GM23338 (cell line): Measurements from ENCODE around the gene SKIC8. TPM values are rescaled to one million over a fixed set of nuclear protein-coding genes. Genes with fewer than 3 reads are reported as not detected.

ENCODE experiments used
- ATAC-seq: fragments of 200-7000 bp; cut with Tn5 transposase; 3 replicates; pipeline ENCODE4 v1.9.1; 2020
- DNase-seq: peaks from one replicate; pipeline ENCODE4 v3.0.0-alpha.2; 2015; ENCODE audit warnings: low spot score
- H2AFZ ChIP-seq: fragments of 200-600 bp; sonication (generic); 2 replicates; pipeline ENCODE4 v1.8.0; 2016; ENCODE audit warnings: antibody characterized with exemption, mild to moderate bottlenecking, moderate library complexity
- H3F3A ChIP-seq: fragments of 200-600 bp; sonication (generic); replicated peaks from 2 replicates; pipeline ENCODE4 v1.8.0; 2017; ENCODE audit warnings: antibody characterized with exemption, mixed run types, low read depth
- H3K27ac ChIP-seq: fragments of 200-600 bp; sonication (generic); 2 replicates; pipeline ENCODE4 v1.6.1; 2016; ENCODE audit warnings: low read depth
- H3K27me3 ChIP-seq: fragments of 200-600 bp; sonication (generic); 2 replicates; pipeline ENCODE4 v1.8.0; 2016; ENCODE audit warnings: mild to moderate bottlenecking, mixed run types, moderate library complexity; ENCODE audit not compliant: insufficient read depth
- H3K36me3 ChIP-seq: fragments of 200-600 bp; sonication (generic); 2 replicates; pipeline ENCODE4 v1.8.0; 2016; ENCODE audit warnings: mild to moderate bottlenecking; ENCODE audit not compliant: insufficient read depth
- H3K4me1 ChIP-seq: fragments of 200-600 bp; sonication (generic); 2 replicates; pipeline ENCODE4 v1.8.0; 2016; ENCODE audit warnings: mild to moderate bottlenecking, moderate library complexity; ENCODE audit not compliant: insufficient read depth
- H3K4me2 ChIP-seq: fragments of 200-600 bp; sonication (generic); 2 replicates; pipeline ENCODE4 v1.7.1; 2017; ENCODE audit warnings: mixed run types
- H3K4me3 ChIP-seq: fragments of 200-600 bp; sonication (generic); 2 replicates; pipeline ENCODE4 v1.6.1; 2016; ENCODE audit warnings: mixed run types
- H3K79me2 ChIP-seq: fragments of 200-600 bp; sonication (generic); replicated peaks from 2 replicates; pipeline ENCODE4 v1.8.0; 2017; ENCODE audit warnings: mild to moderate bottlenecking; ENCODE audit not compliant: insufficient read depth
- H3K9me2 ChIP-seq: fragments of 200-600 bp; sonication (generic); 2 replicates; pipeline ENCODE4 v1.8.0; 2017; ENCODE audit not compliant: insufficient read depth
- H4K20me1 ChIP-seq: fragments of 200-600 bp; sonication (generic); replicated peaks from 2 replicates; pipeline ENCODE4 v1.8.0; 2017; ENCODE audit warnings: mild to moderate bottlenecking; ENCODE audit not compliant: insufficient read depth
- H3K27ac Mint-ChIP-seq: 2 replicates; pipeline ENCODE4 v1.8.0; 2020; ENCODE audit warnings: inconsistent platforms, mild to moderate bottlenecking, moderate library complexity, mixed read lengths
- H3K27me3 Mint-ChIP-seq: 3 replicates; pipeline ENCODE4 v1.8.0; 2022; ENCODE audit warnings: low read depth, mild to moderate bottlenecking, moderate library complexity, mixed read lengths, inconsistent platforms; ENCODE audit not compliant: insufficient read depth, poor library complexity
- H3K36me3 Mint-ChIP-seq: 3 replicates; pipeline ENCODE4 v1.8.0; 2021; ENCODE audit warnings: low read depth, mild to moderate bottlenecking, inconsistent platforms, moderate library complexity, mixed read lengths
- H3K4me1 Mint-ChIP-seq: 3 replicates; pipeline ENCODE4 v1.8.0; 2020; ENCODE audit warnings: mild to moderate bottlenecking, inconsistent platforms, mixed read lengths
- H3K4me3 Mint-ChIP-seq: 3 replicates; pipeline ENCODE4 v1.8.0; 2021; ENCODE audit warnings: moderate library complexity, mild to moderate bottlenecking, inconsistent platforms, mixed read lengths
- H3K9me3 Mint-ChIP-seq: 3 replicates; pipeline ENCODE4 v1.8.0; 2020; ENCODE audit warnings: moderate library complexity, mild to moderate bottlenecking, inconsistent platforms, mixed read lengths
- CREB1 ChIP-seq: fragments of 250-450 bp; sonication (Bioruptor Pico); IDR thresholded peaks from 2 replicates; pipeline ENCODE4 v1.5.0; 2020; ENCODE audit warnings: low read depth, mild to moderate bottlenecking, moderate library complexity
- EZH2 ChIP-seq: fragments of 200-600 bp; sonication (generic); IDR thresholded peaks from one replicate; pipeline ENCODE4 v1.8.0; 2017; ENCODE audit warnings: antibody characterized with exemption, mild to moderate bottlenecking, low read depth; ENCODE audit not compliant: unreplicated experiment
- JUNB ChIP-seq: IDR thresholded peaks from one replicate; pipeline ENCODE4 v1.6.1; 2016; ENCODE audit warnings: antibody characterized with exemption; ENCODE audit not compliant: unreplicated experiment
- NANOG ChIP-seq: IDR thresholded peaks from 2 replicates; pipeline ENCODE4 v1.6.1; 2016; ENCODE audit warnings: antibody characterized with exemption, borderline replicate concordance
- STAT1 ChIP-seq: IDR thresholded peaks from one replicate; pipeline ENCODE4 v1.6.1; 2016; ENCODE audit warnings: antibody characterized with exemption; ENCODE audit not compliant: unreplicated experiment
- ZNF114 ChIP-seq: fragments of 250-450 bp; sonication (Bioruptor Pico); IDR thresholded peaks from 2 replicates; pipeline ENCODE4 v1.5.0; 2020; ENCODE audit warnings: mild to moderate bottlenecking, moderate library complexity
- ZNF331 ChIP-seq: fragments of 250-450 bp; sonication (Bioruptor Pico); IDR thresholded peaks from 2 replicates; pipeline ENCODE4 v1.5.0; 2020; ENCODE audit warnings: low read depth, mild to moderate bottlenecking, moderate library complexity
- polyA plus RNA-seq: library from polyadenylated mRNA; unstranded; fragments of >200 nt; fragmentation: Nextera tagmentation; extraction: Ambion mirVana; gene quantifications from 2 replicates; pipeline ENCODE4 v1.2.1, GENCODE V29; 2016
- total RNA-seq: library from RNA; depleted of rRNA; stranded (reverse); fragments of >200 nt; shearing (Covaris generic); gene quantifications from 2 replicates; pipeline ENCODE4 v1.2.3, GENCODE V29; 2014
- TF ChIP-seq, protein P1 (sequence below), 2 experiments: fragments of 200-600 bp in 1 of 2; sonication (generic) in 1 of 2; conservative IDR thresholded peaks; 2 replicates each; pipeline versions ENCODE4 v1.5.1 to v1.6.1; 2016 to 2017; ENCODE audit warnings: antibody characterized with exemption in 2 of 2, low read depth in 2 of 2, mild to moderate bottlenecking in 2 of 2, moderate library complexity in 1 of 2
- TF ChIP-seq, protein P2 (sequence below): fragments of 250-450 bp; sonication (Bioruptor Pico); IDR thresholded peaks from 2 replicates; pipeline ENCODE4 v1.5.0; 2020; ENCODE audit warnings: mild to moderate bottlenecking, moderate library complexity

Gene SKIC8
- total and polyA plus RNA-seq, 2 experiments from 2014 or later = 59.4 to 73.8 TPM

DNA sequence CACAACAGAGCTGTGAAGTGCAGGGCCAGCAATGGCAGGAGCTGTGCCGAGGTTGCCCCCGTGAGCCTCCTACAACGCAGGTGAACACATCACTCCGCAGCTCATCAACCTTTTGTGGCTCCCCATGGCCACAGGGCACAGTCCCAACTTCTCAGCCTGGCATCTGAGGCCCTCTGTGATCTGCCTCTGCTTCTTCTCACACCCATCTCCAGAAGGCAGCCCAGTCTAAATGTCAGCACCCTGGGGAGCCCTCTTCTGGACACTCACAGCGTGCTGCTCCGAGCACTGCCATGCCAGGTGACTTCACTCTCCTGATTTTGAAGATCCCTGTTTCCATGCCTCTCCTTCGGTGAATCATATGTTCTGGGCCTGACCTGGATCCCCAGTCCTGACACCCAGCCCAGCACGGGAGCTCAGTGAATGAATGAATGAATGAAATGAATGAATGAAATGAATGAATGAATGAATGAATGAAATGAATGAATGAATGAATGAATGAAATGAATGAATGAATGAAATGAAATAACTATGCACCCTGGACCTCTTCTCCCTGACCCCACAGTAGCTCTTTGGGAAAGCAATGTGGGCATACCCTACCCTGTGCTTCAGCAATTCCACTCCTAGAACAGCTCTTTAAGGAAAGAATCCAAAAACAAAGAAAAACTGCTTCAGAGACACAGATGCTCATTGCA lies 17.9 kb upstream of the SKIC8 start:
- ATAC-seq (no peak), DNase-seq (no peak)
- Mint-ChIP-seq H3K27ac (peak overlapping the region; percentile 95), H3K9me3 (no peaks in the 10 kb centered on the region; the same call in 2 of the 3 replicates), H3K4me3 (peak overlapping the region; percentile 8; the same call in 1 of the 3 replicates), H3K36me3 (no peaks in the 10 kb centered on the region), H3K27me3 (peaks cover 20% of the 10 kb centered on the region), H3K4me1 (peaks cover 52% of the 10 kb centered on the region)
- Histone ChIP-seq H3K9me2 (no peaks in the 10 kb centered on the region), H2AFZ (peak overlapping the region; percentile 99), H3K4me2 (peak overlapping the region; percentile 58; the same call in 1 of the 2 replicates), H3F3A (peaks cover 14% of the 10 kb centered on the region; the same call in 1 of the 2 replicates), H3K4me1 (peaks cover 27% of the 10 kb centered on the region), H3K79me2 (no peaks in the 10 kb centered on the region), H3K27ac (no peak overlapping the region), H4K20me1 (no peaks in the 10 kb centered on the region), H3K4me3 (no peak overlapping the region), H3K27me3 (no peaks in the 10 kb centered on the region), H3K36me3 (no peaks in the 10 kb centered on the region)
- TF ChIP-seq, protein P1, sequence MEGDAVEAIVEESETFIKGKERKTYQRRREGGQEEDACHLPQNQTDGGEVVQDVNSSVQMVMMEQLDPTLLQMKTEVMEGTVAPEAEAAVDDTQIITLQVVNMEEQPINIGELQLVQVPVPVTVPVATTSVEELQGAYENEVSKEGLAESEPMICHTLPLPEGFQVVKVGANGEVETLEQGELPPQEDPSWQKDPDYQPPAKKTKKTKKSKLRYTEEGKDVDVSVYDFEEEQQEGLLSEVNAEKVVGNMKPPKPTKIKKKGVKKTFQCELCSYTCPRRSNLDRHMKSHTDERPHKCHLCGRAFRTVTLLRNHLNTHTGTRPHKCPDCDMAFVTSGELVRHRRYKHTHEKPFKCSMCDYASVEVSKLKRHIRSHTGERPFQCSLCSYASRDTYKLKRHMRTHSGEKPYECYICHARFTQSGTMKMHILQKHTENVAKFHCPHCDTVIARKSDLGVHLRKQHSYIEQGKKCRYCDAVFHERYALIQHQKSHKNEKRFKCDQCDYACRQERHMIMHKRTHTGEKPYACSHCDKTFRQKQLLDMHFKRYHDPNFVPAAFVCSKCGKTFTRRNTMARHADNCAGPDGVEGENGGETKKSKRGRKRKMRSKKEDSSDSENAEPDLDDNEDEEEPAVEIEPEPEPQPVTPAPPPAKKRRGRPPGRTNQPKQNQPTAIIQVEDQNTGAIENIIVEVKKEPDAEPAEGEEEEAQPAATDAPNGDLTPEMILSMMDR (conservative IDR thresholded peaks at IDR 0.05; ENCODE audit: low read depth in 2 of 2) = peak in 1 of 2 experiments; percentile 27; a peak in 2 of 4 replicates
- no peak for TF ChIP-seq ZNF331

DNA sequence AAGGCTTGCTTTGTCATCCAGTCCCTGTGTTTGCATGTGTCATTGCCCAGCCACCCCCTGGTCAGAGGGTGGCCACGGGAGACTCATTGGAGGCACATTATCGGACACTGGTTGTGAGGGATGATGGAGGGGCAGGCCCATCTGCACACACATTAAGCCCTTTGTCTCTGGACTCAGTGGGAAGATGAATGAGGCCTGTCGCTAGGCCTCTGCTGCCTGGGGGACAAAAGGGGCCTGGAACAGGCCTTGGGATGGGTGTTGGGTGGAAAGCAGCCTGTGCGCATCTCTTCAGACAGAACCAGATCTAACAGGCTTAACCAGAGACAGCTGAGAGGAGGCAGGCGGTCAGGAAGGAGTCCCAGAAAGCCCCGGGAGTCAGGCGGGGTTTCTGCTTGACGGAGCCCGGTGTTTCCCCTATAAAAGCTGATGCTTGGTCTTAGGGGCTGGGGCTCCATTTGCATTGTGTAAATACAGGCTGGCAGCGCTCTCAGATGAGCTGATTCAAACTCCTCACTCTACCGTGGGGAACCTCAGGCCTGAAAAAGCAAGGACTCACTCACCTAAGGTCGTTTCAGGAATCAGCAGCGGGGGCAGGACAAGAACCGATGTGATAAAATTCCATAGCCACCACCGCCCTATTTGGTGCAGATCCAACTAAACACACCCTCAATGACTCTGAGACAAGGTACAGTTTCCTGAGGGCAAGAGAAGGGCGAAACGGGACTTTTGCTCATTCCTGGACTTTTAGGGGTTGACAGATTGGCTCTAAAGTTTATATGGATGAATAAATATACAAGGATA lies 17.1 kb upstream of the SKIC8 start:
- Histone ChIP-seq H3K4me3 (no peak overlapping the region), H3K36me3 (no peaks in the 10 kb centered on the region), H4K20me1 (no peaks in the 10 kb centered on the region), H3F3A (peaks cover 14% of the 10 kb centered on the region; the same call in 1 of the 2 replicates), H3K4me1 (peaks cover 18% of the 10 kb centered on the region), H3K4me2 (peak overlapping the region; percentile 58), H3K9me2 (no peaks in the 10 kb centered on the region), H3K79me2 (no peaks in the 10 kb centered on the region), H3K27ac (0 out of 2 replicates have a peak overlapping the region, but pooled peaks have one; percentile 45), H3K27me3 (no peaks in the 10 kb centered on the region), H2AFZ (peak overlapping the region; percentile 99)
- H3K36me3 Mint-ChIP-seq = no peaks in the 10 kb centered on the region
- ATAC-seq (peak; percentile 57), DNase-seq (peak; percentile 56)
- H3K27me3 Mint-ChIP-seq = peaks cover 20% of the 10 kb centered on the region
- no peaks in the 10 kb centered on the region; the same call in 2 of the 3 replicates for H3K9me3 Mint-ChIP-seq
- peaks cover 45% of the 10 kb centered on the region for H3K4me1 Mint-ChIP-seq
- H3K4me3 Mint-ChIP-seq = peak overlapping the region; percentile 33
- peak overlapping the region; percentile 95 for H3K27ac Mint-ChIP-seq
- TF ChIP-seq EZH2 (no peak), CREB1 (CRISPR knock-in tag) (no peak), ZNF114 (CRISPR knock-in tag) (no peak), JUNB (no peak), STAT1 (no peak), NANOG (no peak)
- TF ChIP-seq, protein P1 (conservative IDR thresholded peaks at IDR 0.05; ENCODE audit: low read depth in 2 of 2) = no peak
- TF ChIP-seq, protein P2, sequence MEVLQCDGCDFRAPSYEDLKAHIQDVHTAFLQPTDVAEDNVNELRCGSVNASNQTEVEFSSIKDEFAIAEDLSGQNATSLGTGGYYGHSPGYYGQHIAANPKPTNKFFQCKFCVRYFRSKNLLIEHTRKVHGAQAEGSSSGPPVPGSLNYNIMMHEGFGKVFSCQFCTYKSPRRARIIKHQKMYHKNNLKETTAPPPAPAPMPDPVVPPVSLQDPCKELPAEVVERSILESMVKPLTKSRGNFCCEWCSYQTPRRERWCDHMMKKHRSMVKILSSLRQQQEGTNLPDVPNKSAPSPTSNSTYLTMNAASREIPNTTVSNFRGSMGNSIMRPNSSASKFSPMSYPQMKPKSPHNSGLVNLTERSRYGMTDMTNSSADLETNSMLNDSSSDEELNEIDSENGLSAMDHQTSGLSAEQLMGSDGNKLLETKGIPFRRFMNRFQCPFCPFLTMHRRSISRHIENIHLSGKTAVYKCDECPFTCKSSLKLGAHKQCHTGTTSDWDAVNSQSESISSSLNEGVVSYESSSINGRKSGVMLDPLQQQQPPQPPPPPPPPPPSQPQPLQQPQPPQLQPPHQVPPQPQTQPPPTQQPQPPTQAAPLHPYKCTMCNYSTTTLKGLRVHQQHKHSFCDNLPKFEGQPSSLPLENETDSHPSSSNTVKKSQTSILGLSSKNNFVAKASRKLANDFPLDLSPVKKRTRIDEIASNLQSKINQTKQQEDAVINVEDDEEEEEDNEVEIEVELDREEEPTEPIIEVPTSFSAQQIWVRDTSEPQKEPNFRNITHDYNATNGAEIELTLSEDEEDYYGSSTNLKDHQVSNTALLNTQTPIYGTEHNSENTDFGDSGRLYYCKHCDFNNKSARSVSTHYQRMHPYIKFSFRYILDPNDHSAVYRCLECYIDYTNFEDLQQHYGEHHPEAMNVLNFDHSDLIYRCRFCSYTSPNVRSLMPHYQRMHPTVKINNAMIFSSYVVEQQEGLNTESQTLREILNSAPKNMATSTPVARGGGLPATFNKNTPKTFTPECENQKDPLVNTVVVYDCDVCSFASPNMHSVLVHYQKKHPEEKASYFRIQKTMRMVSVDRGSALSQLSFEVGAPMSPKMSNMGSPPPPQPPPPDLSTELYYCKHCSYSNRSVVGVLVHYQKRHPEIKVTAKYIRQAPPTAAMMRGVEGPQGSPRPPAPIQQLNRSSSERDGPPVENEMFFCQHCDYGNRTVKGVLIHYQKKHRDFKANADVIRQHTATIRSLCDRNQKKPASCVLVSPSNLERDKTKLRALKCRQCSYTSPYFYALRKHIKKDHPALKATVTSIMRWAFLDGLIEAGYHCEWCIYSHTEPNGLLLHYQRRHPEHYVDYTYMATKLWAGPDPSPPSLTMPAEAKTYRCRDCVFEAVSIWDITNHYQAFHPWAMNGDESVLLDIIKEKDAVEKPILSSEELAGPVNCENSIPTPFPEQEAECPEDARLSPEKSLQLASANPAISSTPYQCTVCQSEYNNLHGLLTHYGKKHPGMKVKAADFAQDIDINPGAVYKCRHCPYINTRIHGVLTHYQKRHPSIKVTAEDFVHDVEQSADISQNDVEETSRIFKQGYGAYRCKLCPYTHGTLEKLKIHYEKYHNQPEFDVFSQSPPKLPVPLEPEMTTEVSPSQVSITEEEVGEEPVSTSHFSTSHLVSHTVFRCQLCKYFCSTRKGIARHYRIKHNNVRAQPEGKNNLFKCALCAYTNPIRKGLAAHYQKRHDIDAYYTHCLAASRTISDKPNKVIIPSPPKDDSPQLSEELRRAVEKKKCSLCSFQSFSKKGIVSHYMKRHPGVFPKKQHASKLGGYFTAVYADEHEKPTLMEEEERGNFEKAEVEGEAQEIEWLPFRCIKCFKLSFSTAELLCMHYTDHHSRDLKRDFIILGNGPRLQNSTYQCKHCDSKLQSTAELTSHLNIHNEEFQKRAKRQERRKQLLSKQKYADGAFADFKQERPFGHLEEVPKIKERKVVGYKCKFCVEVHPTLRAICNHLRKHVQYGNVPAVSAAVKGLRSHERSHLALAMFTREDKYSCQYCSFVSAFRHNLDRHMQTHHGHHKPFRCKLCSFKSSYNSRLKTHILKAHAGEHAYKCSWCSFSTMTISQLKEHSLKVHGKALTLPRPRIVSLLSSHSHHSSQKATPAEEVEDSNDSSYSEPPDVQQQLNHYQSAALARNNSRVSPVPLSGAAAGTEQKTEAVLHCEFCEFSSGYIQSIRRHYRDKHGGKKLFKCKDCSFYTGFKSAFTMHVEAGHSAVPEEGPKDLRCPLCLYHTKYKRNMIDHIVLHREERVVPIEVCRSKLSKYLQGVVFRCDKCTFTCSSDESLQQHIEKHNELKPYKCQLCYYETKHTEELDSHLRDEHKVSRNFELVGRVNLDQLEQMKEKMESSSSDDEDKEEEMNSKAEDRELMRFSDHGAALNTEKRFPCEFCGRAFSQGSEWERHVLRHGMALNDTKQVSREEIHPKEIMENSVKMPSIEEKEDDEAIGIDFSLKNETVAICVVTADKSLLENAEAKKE (CRISPR knock-in tag) = no peak
